GM12865 (cell line): ENCODE measurements around the gene PRR20G.

ENCODE experiments used
- DNase-seq: peaks from one replicate; pipeline ENCODE4 v3.0.0; 2010; ENCODE audit warnings: low read depth
- H3K4me3 ChIP-seq: 2 replicates; pipeline ENCODE4 v1.5.1; 2011; ENCODE audit warnings: mild to moderate bottlenecking, low read depth, low read length, control low read depth
- CTCF ChIP-seq: IDR thresholded peaks from 2 replicates; pipeline ENCODE4 v1.5.1; 2011; ENCODE audit warnings: low read length, control low read depth, low read depth, inconsistent platforms; ENCODE audit not compliant: insufficient read depth; ENCODE audit errors: missing control alignments

PRR20G gene

GRCh38 chr3:127288921-127289705 lies 1.3 kb upstream of the PRR20G start:
- no peak overlapping the region for H3K4me3 ChIP-seq
- TF ChIP-seq CTCF: no peak
- DNase-seq: no peak

DNA sequence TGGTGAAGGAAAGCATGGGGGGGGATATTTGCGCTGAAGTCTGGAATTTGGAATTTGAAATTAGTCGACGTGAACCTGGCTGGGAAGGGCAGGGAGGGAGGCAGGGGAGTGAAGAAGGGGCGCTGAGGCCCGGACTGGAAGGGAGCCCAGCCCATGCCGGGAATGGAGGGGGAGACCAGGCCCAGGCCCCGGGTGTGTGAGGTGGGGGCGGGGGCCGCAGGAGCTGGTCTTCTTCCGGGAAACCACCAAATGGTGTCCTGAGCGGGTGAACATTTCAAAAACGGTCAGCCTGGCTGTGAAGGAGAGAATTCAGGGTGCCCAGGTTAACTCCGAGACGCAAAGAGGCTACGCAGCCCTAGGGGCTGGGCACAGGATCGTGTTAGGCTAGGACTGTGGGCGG lies 497 bp upstream of the PRR20G start:
- no peak for TF ChIP-seq CTCF
- H3K4me3 ChIP-seq: no peak overlapping the region
- DNase-seq: no peak

- no peak overlapping the region for H3K4me3 ChIP-seq
- DNase-seq: no peak
- no peak for TF ChIP-seq CTCF
Measured at GRCh38 chr3:127286571-127287140, 1.2 kb downstream of the PRR20G start.

DNA sequence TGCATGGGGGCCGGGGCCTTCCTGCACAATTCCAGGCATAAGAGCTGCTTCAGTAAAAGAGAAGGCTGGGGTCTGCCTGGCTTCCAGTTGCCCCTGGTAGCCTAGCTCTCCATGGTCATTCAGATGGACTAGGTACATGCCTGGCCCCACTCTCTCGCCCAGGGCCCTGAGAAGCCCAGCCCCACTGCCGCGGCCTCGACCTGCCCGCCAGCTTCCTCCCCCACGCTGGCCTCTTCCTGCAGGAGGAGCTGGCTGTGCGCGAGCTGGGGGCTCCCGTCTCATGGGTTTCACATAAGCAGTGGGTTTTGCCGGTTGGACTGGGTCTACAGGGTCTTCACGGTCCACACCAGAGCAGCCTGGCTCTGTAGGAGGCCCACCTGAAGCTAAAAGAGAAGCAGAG lies 3.6 kb downstream of the PRR20G start:
- no peak for TF ChIP-seq CTCF
- no peak for DNase-seq
- no peak overlapping the region for H3K4me3 ChIP-seq

DNA sequence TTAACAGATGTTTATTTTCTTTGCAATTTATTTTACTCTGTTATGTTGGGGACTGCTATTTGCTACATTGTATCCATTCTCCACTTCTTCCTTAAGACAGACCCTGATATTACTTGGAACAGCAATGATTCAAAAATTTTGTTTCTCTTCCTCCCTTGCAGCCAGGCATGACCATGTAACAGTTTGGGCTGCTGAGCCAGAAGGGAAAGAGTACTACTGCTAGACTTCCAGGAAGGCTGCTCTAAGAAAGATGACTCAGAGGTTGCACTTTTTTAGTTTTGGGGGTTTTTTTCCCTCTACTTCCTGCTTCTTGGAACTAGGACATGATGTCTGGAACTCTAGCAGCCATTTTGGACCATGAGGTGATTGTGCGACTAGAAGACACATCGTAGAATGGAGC lies 10.3 kb downstream of the PRR20G start:
- no peak for DNase-seq
- H3K4me3 ChIP-seq: no peak overlapping the region
- TF ChIP-seq CTCF: no peak

DNA sequence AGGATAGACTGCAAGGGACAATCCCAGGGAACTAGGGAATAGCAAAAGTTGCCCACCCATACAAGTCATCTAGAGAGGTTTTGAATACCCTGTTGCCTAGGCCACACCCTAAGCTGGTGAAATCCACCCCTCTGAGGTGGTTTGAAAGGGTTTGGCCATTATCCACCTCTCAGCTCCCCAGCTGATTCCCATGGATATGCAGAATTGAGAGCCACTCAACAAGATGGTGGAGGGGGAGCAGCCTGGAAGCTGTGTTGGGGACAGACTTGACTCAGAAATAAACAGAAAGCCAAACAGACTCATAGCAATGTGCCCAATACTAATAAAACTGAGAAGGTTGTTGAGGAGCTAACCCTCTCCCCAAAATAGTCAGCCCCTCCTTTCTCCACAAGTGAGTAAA lies 10.9 kb downstream of the PRR20G start:
- no peak for DNase-seq
- no peak overlapping the region for H3K4me3 ChIP-seq
- no peak for TF ChIP-seq CTCF

DNA sequence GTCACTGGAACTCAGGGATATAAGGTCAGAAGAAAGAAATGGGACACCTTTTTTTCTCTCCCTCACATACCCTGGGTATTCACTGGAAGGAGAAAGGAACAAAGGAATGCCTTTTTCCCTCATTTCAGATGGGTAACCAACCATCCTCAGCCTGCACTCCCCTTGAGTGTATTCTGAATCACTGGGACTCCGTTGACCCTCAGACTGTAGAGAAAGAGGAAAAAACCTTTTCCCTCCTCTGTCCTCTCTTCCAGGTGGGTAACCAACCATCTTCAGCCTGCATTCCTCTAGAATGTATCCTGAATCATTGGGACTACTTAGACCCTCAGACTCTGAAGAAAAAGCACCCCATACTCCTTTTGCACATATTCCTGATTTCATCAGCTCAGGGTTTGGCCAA lies 11.4 kb downstream of the PRR20G start:
- no peak for DNase-seq
- no peak overlapping the region for H3K4me3 ChIP-seq
- TF ChIP-seq CTCF: no peak
